Measurements from ENCODE around the gene ZNF654.

GRCh38 chr3:88114878-88115549, 56.0 kb downstream of the ZNF654 start:
- no peak for TF ChIP-seq POLR2AphosphoS5 (IDR thresholded peaks at IDR 0.05)
- no peak for TF ChIP-seq CTCF (IDR thresholded peaks at IDR 0.05)
- no peak for TF ChIP-seq EP300 (IDR thresholded peaks at IDR 0.05)
- no peak for TF ChIP-seq POLR2A (IDR thresholded peaks at IDR 0.05)

Data from gastroesophageal sphincter (tissue), 3 donors.